GM18868 (cell line): ENCODE data around the gene ASAP3.
"Not testable (repeated sequence)": the region's sequence is repeated elsewhere in the genome, so short reads cannot be mapped to it uniquely, and the experiment has no call there.

Experiments
- ATAC-seq: cut with Tn5 transposase; IDR thresholded peaks from one replicate; pipeline ENCODE4 v1.9.1; 2021; ENCODE audit warnings: mild to moderate bottlenecking, moderate library complexity; ENCODE audit not compliant: unreplicated experiment

ASAP3 gene

GRCh38 chr1:23399229-23399628 lies 84.8 kb downstream of the ASAP3 start:
- no peak for ATAC-seq

- no peak for ATAC-seq
Observed at GRCh38 chr1:23397908-23398307, 86.1 kb downstream of the ASAP3 start.

GRCh38 chr1:23396380-23396779 lies 87.6 kb downstream of the ASAP3 start:
- ATAC-seq = no peak

- ATAC-seq = no peak
Observed at GRCh38 chr1:23395849-23396248, 88.1 kb downstream of the ASAP3 start.

GRCh38 chr1:23395154-23395724 lies 88.7 kb downstream of the ASAP3 start:
- ATAC-seq = no peak

GRCh38 chr1:23394684-23395083 lies 89.3 kb downstream of the ASAP3 start:
- no peak for ATAC-seq

GRCh38 chr1:23394181-23394580 lies 89.8 kb downstream of the ASAP3 start:
- ATAC-seq = no peak

- no peak for ATAC-seq
Observed at GRCh38 chr1:23393706-23394105, 90.3 kb downstream of the ASAP3 start.

- ATAC-seq = no peak
Observed at GRCh38 chr1:23392125-23392855, 91.7 kb downstream of the ASAP3 start.

GRCh38 chr1:23389837-23390321 lies 94.1 kb downstream of the ASAP3 start:
- no peak for ATAC-seq

GRCh38 chr1:23387494-23387893 lies 96.5 kb downstream of the ASAP3 start:
- no peak for ATAC-seq

- no peak for ATAC-seq
Observed at GRCh38 chr1:23385119-23385621, 98.8 kb downstream of the ASAP3 start.

GRCh38 chr1:23384312-23385058 lies 99.5 kb downstream of the ASAP3 start:
- ATAC-seq = no peak

GRCh38 chr1:23383577-23384311 lies 100.2 kb downstream of the ASAP3 start:
- no peak for ATAC-seq

- ATAC-seq = no peak
Observed at GRCh38 chr1:23381233-23381885, 102.6 kb downstream of the ASAP3 start.

- ATAC-seq = no peak
Observed at GRCh38 chr1:23380719-23381118, 103.3 kb downstream of the ASAP3 start.

- ATAC-seq = not testable (repeated sequence)
Observed at GRCh38 chr1:23380236-23380635, 103.7 kb downstream of the ASAP3 start.
